ENCODE data around the gene TRIM2. TPM values are rescaled to one million over a fixed set of nuclear protein-coding genes. Genes with fewer than 3 reads are reported as not detected.

TRIM2 gene
- total RNA-seq, 2 experiments from 2014 or later, result 1.7 to 2.9 TPM

- Mint-ChIP-seq H3K4me1 (ENCODE audit: low read depth) (peaks cover 36% of the 10 kb centered on the region), H3K9me3 (peaks cover 7% of the 10 kb centered on the region), H3K36me3 (peaks cover 2% of the 10 kb centered on the region), H3K4me3 (no peak overlapping the region), H3K27me3 (peaks cover 1% of the 10 kb centered on the region), H3K27ac (no peak overlapping the region)
- POLR2A ChIA-PET, result no interaction called here
- CTCF ChIA-PET, result interaction anchor here (0.8 to 1.6 kb wide), 2 partner anchors 29 to 522 kb away, joined by 3 read pairs; no protein-coding TSS in a partner anchor
- intact Hi-C loops (cut with micrococcal nuclease), result no loop called here
- DNase-seq, result no peak
These were observed 23.3 kb downstream of the TRIM2 start for GRCh38 chr4:153227469-153228075.

DNA sequence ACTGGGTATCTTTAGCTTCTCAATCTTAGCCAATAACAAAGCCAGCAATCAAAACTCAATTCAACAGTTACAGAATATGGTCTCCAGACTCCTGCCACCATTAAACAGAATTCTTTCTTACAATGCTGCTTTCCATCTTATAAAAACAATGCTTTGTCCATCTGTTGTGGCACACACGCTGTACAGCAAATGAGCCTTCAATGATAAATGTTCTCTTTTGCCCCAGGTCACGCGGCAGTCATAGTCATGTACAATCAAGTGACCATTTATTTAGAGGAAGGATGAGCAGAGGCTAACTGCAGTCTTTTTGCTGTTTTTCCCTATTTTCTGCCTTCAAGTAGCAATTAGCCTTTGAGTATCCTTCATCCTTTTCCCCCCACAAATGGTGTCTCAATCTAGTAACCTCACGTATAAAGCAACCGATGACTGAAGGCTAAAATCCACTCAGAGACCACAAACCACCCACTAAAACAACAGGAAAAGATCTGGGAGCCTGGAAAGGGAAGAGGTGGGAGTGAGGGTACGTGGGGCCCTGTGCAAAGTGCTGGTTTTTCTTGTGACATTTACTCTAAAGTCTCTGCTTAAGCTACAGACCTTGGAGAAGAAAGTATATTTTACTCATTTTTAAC is 24.4 kb downstream of the TRIM2 start:
- H3K9me3 Mint-ChIP-seq, result peaks cover 7% of the 10 kb centered on the region
- POLR2A ChIA-PET, result no interaction called here
- H3K27me3 Mint-ChIP-seq, result peaks cover 1% of the 10 kb centered on the region
- H3K4me3 Mint-ChIP-seq, result no peak overlapping the region
- peaks cover 2% of the 10 kb centered on the region for H3K36me3 Mint-ChIP-seq
- CTCF ChIA-PET, result no interaction called here
- no peak overlapping the region for H3K27ac Mint-ChIP-seq
- no peak for DNase-seq
- H3K4me1 Mint-ChIP-seq (ENCODE audit: low read depth), result peaks cover 42% of the 10 kb centered on the region
- intact Hi-C loops (cut with micrococcal nuclease), result no loop called here

GRCh38 chr4:153229545-153229944 is 25.3 kb downstream of the TRIM2 start:
- ChIA-PET POLR2A (interaction anchor here (0.6 kb wide), 1 partner anchor 9 kb away, joined by 3 read pairs; no protein-coding TSS in a partner anchor), CTCF (no interaction called here)
- Mint-ChIP-seq H3K4me3 (no peak overlapping the region), H3K27ac (no peak overlapping the region), H3K36me3 (no peaks in the 10 kb centered on the region), H3K4me1 (ENCODE audit: low read depth) (peaks cover 42% of the 10 kb centered on the region), H3K27me3 (peaks cover 1% of the 10 kb centered on the region), H3K9me3 (peaks cover 4% of the 10 kb centered on the region)
- DNase-seq, result no peak
- intact Hi-C loops (cut with micrococcal nuclease), result no loop called here

DNA sequence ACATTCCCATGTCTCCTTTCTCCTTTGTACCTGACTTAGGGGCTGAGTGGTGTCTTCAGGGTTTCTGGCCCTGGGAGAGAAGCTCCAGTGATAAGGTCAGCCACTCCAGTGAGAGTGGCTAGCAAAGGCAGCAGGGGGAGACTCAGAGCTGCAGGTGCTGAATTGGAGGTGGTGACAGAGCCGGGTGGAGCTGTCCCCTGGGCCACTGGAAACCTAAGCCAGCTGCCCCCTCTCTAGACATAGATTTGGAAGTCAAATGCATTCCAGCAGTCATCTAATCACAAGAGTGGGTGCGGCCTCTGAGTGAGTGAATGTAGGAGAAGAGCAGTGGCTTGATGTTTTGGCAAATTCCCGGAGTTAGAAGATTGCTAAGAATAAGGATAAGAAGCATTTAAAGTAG is 28.5 kb downstream of the TRIM2 start:
- no peaks in the 10 kb centered on the region for H3K36me3 Mint-ChIP-seq
- POLR2A ChIA-PET, result no interaction called here
- CTCF ChIA-PET, result interaction anchor here (0.7 to 1.1 kb wide), 3 partner anchors 9 to 91 kb away, joined by 3 to 4 read pairs (median 3); no protein-coding TSS in a partner anchor
- H3K27ac Mint-ChIP-seq, result no peak overlapping the region
- intact Hi-C loops (cut with micrococcal nuclease), result loop anchor here (1.0 kb wide), 1 partner anchor 86 kb away; no protein-coding TSS in a partner anchor
- no peak overlapping the region for H3K4me3 Mint-ChIP-seq
- H3K4me1 Mint-ChIP-seq (ENCODE audit: low read depth), result peaks cover 34% of the 10 kb centered on the region
- peak; percentile 35 for DNase-seq
- peaks cover 1% of the 10 kb centered on the region for H3K27me3 Mint-ChIP-seq
- H3K9me3 Mint-ChIP-seq, result no peaks in the 10 kb centered on the region

DNA sequence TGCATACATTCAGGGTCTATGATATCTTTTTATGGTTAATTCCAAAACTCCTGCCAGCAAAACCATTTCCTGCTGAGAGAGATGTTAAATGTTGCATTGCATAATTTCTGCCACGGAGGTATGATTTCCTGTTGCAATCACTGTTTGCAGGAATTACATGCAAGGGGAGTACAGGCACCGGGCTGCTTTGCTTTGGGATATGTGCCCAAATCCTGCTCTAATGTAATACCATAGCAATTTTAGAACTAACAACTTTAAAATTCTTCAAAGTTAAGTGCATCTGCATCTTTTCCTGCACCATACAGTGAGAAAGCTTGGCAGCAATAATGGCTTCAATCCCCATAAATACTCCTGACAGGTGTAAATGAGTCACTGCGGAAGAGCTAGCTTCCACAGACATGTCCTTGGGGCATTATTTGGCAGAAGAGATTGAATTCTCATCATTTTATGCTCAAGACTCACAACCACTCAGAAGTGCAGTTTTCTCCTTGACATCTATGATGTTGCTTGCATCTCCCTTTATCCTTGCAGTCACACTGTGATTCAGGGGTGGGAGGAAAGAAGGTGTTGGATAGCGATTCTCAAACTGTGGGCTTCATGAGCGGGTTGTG is 29.6 kb downstream of the TRIM2 start:
- intact Hi-C loops (cut with micrococcal nuclease), result no loop called here
- ChIA-PET CTCF (no interaction called here), POLR2A (no interaction called here)
- no peak overlapping the region for H3K27ac Mint-ChIP-seq
- H3K36me3 Mint-ChIP-seq, result no peaks in the 10 kb centered on the region
- H3K4me1 Mint-ChIP-seq (ENCODE audit: low read depth), result peaks cover 30% of the 10 kb centered on the region
- DNase-seq, result no peak
- H3K9me3 Mint-ChIP-seq, result no peaks in the 10 kb centered on the region
- no peaks in the 10 kb centered on the region for H3K27me3 Mint-ChIP-seq
- H3K4me3 Mint-ChIP-seq, result no peak overlapping the region

DNA sequence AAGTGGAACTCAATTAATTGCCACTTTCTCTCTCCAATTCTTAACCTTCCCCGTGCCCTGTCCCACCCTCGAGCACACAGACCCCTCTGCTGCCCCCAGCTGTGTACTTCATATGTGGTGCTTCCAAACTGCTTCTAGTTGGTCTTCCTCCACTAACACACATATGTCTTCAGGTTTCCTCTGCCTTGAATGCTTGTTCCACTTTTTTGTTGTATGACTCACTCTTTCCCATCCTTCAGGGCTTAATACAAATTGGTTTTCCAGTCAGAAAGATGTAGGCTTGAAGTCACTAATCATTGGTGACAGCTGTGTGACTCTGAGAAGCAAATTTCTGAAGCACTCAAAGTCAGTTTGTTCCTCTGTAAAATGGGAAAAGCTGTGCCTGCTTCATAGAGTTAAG is 30.6 kb downstream of the TRIM2 start:
- no peak overlapping the region for H3K27ac Mint-ChIP-seq
- DNase-seq, result no peak
- no peaks in the 10 kb centered on the region for H3K36me3 Mint-ChIP-seq
- H3K4me1 Mint-ChIP-seq (ENCODE audit: low read depth), result peaks cover 29% of the 10 kb centered on the region
- intact Hi-C loops (cut with micrococcal nuclease), result no loop called here
- ChIA-PET CTCF (no interaction called here), POLR2A (no interaction called here)
- H3K27me3 Mint-ChIP-seq, result no peaks in the 10 kb centered on the region
- H3K9me3 Mint-ChIP-seq, result no peaks in the 10 kb centered on the region
- no peak overlapping the region for H3K4me3 Mint-ChIP-seq

- POLR2A ChIA-PET, result interaction anchor here (0.7 kb wide), 1 partner anchor 9 kb away, joined by 3 read pairs; no protein-coding TSS in a partner anchor
- CTCF ChIA-PET, result interaction anchor here (0.7 to 1.6 kb wide), 2 partner anchors 15 to 19 kb away, joined by 3 read pairs; no protein-coding TSS in a partner anchor
These were observed 34.1 kb downstream of the TRIM2 start for GRCh38 chr4:153238135-153238919.

GRCh38 chr4:153239409-153239808 is 35.2 kb downstream of the TRIM2 start:
- peaks cover 20% of the 10 kb centered on the region for H3K4me1 Mint-ChIP-seq (ENCODE audit: low read depth)
- intact Hi-C loops (cut with micrococcal nuclease), result no loop called here
- H3K36me3 Mint-ChIP-seq, result no peaks in the 10 kb centered on the region
- ChIA-PET CTCF (no interaction called here), POLR2A (interaction anchor here (0.7 kb wide), 1 partner anchor 10 kb away, joined by 3 read pairs; no protein-coding TSS in a partner anchor)
- no peak for DNase-seq
- no peak overlapping the region for H3K27ac Mint-ChIP-seq
- no peaks in the 10 kb centered on the region for H3K9me3 Mint-ChIP-seq
- no peak overlapping the region for H3K4me3 Mint-ChIP-seq
- H3K27me3 Mint-ChIP-seq, result no peaks in the 10 kb centered on the region

More at GRCh38 chr4:153238135-153238919, 34.1 kb downstream of the TRIM2 start:
- Mint-ChIP-seq H3K4me3 (no peak overlapping the region), H3K4me1 (ENCODE audit: low read depth) (peaks cover 29% of the 10 kb centered on the region), H3K27me3 (no peaks in the 10 kb centered on the region), H3K27ac (no peak overlapping the region), H3K9me3 (no peaks in the 10 kb centered on the region), H3K36me3 (no peaks in the 10 kb centered on the region)
- intact Hi-C loops (cut with micrococcal nuclease), result no loop called here
- no peak for DNase-seq

DNA sequence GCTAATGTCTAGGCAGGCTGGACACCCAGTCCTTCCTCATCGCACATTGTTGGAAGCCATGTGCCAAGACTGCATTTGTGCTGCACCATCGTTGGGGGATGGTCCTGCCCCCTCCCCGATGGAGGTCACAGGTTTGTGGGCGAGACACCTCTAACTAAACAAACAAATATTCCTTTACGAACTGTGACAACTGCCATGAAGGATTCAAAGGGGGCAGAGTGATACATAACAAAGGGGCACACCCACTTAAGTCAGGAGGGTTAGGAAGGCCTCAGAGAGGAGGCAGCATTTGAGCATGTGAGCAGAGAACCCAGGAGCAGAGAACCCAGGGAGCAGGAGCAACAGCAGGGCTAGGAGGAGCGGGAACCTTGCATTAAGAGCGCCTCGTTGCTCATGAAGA is 37.1 kb downstream of the TRIM2 start:
- H3K27me3 Mint-ChIP-seq, result no peaks in the 10 kb centered on the region
- DNase-seq, result no peak
- no peaks in the 10 kb centered on the region for H3K36me3 Mint-ChIP-seq
- intact Hi-C loops (cut with micrococcal nuclease), result no loop called here
- H3K9me3 Mint-ChIP-seq, result no peaks in the 10 kb centered on the region
- no peak overlapping the region for H3K27ac Mint-ChIP-seq
- CTCF ChIA-PET, result no interaction called here
- H3K4me1 Mint-ChIP-seq (ENCODE audit: low read depth), result peaks cover 10% of the 10 kb centered on the region
- H3K4me3 Mint-ChIP-seq, result no peak overlapping the region
- POLR2A ChIA-PET, result no interaction called here

- intact Hi-C loops (cut with micrococcal nuclease), result no loop called here
- no peaks in the 10 kb centered on the region for H3K36me3 Mint-ChIP-seq
- H3K4me1 Mint-ChIP-seq (ENCODE audit: low read depth), result peaks cover 10% of the 10 kb centered on the region
- POLR2A ChIA-PET, result no interaction called here
- no peak overlapping the region for H3K4me3 Mint-ChIP-seq
- no peak overlapping the region for H3K27ac Mint-ChIP-seq
- no peaks in the 10 kb centered on the region for H3K27me3 Mint-ChIP-seq
- DNase-seq, result no peak
- H3K9me3 Mint-ChIP-seq, result no peaks in the 10 kb centered on the region
- CTCF ChIA-PET, result no interaction called here
These were observed 38.0 kb downstream of the TRIM2 start for GRCh38 chr4:153241970-153242838.

GRCh38 chr4:153242839-153243324 is 38.6 kb downstream of the TRIM2 start:
- Mint-ChIP-seq H3K4me1 (ENCODE audit: low read depth) (peaks cover 10% of the 10 kb centered on the region), H3K27ac (no peak overlapping the region), H3K27me3 (no peaks in the 10 kb centered on the region), H3K4me3 (no peak overlapping the region), H3K9me3 (no peaks in the 10 kb centered on the region), H3K36me3 (no peaks in the 10 kb centered on the region)
- ChIA-PET POLR2A (no interaction called here), CTCF (no interaction called here)
- DNase-seq, result peak; percentile 24
- intact Hi-C loops (cut with micrococcal nuclease), result no loop called here

Data from activated CD4-positive, alpha-beta memory T cell treated with anti-CD3 and anti-CD28 coated beads for 36 hours (primary cell).